AG09319 (cell line): ENCODE data around the gene EPS8L3.

ENCODE experiments used
- DNase-seq: peaks from one replicate; pipeline ENCODE4 v3.0.0-alpha.2; 2010; ENCODE audit warnings: low read depth; ENCODE audit errors: extremely low read depth
- TF ChIP-seq, protein P1 (sequence below): IDR thresholded peaks from 2 replicates; pipeline ENCODE4 v1.5.1; 2011; ENCODE audit warnings: low read depth, mild to moderate bottlenecking, inconsistent platforms, low read length, moderate library complexity

EPS8L3 gene

DNA sequence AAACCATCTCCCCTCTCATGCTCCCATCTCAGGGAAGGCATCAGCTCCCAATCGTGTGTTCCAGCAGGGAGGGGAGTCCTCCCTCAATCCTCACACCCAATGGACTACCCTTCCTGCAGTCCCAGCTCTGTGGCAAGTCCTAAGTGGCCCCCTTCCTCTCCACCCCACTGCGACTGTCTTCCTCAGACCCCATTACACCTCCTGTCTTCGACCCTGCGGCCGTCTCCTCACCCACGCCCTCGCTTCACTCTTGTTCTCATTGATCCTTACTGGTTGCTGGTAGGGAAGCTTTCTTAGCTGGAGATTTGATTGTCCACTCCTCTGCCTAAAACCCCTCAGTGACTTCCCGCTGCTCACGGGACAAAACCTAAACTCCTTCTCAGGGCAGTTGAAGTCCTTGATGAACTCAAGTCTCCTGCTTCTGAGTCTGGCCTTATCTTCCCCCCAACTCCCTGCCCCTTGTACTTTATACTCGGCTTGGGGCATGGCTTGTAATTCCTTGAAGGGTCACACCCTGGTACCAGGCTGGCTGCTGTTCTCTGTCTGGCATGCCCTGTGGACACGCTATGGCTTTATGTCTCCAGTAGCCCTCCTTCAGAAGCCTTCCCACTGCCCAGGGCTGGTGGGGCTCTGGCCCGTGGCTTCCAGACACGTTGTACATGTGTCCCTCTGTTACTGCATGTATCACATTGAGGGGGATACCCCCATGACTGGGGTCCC is 2.3 kb upstream of the EPS8L3 start:
- no peak for DNase-seq
- TF ChIP-seq, protein P1, sequence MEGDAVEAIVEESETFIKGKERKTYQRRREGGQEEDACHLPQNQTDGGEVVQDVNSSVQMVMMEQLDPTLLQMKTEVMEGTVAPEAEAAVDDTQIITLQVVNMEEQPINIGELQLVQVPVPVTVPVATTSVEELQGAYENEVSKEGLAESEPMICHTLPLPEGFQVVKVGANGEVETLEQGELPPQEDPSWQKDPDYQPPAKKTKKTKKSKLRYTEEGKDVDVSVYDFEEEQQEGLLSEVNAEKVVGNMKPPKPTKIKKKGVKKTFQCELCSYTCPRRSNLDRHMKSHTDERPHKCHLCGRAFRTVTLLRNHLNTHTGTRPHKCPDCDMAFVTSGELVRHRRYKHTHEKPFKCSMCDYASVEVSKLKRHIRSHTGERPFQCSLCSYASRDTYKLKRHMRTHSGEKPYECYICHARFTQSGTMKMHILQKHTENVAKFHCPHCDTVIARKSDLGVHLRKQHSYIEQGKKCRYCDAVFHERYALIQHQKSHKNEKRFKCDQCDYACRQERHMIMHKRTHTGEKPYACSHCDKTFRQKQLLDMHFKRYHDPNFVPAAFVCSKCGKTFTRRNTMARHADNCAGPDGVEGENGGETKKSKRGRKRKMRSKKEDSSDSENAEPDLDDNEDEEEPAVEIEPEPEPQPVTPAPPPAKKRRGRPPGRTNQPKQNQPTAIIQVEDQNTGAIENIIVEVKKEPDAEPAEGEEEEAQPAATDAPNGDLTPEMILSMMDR = no peak

DNA sequence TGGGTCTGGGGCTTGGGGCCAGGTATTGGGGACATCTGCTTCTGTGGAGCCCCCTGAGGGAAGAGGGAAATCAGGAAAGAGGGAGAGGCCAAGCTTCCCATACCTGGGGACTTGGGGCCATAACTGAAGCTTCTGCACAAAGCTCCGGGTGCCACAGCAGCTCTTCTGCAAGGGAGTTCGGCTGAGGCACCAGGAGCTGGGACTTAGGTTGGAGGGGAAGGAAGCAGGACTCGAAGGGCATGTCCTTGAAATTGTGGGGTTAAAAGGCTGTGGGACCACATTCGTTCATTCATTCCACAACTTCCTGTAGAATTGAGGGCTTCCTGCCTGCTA is 1.7 kb upstream of the EPS8L3 start:
- DNase-seq = no peak
- TF ChIP-seq, protein P1 = no peak

DNA sequence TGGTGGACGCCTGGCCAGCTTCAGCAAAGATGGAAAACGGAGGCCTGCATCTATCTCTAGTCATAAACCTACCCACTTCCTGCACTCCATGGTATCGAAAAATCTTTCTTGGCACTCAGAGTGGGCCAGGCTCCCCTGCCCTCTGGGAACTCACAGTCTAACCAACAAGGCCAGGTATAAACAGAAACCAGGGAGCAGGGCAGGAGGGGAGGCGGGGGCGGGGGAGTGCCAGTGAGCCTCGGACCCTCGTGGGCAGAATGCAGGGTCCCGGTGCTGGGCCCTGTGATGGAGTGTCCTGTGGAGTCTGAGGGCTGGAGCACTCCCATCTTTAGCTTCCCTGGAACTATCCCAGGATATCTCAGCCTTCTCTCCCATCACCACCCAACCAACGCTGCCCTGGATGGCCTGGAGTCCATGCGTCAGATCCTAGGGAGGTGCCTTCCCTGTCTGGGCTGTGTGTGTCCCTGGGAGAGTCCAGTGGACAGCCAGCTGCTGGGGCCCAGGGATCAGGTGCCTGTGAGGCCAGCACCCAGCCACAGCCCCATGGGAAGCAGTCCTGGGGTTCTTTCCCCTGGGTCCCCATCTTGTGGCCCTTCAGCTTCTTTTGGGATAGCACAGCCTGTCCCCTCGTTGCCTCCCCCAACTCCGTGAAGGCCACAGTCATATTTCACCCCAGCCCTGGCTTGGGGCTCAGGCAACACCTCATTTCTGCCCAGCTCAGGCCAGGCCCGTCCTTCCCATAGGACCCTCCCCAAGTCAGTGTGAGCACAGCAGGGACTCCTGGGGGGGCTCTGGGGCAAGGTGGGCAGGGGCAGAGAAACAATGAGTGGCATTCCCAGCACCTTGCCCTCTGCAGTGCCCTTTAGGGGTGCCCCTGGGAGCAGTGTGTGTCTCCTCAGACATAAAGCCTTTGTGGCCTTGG is 1.1 kb upstream of the EPS8L3 start:
- TF ChIP-seq, protein P1 = no peak
- DNase-seq = no peak

DNA sequence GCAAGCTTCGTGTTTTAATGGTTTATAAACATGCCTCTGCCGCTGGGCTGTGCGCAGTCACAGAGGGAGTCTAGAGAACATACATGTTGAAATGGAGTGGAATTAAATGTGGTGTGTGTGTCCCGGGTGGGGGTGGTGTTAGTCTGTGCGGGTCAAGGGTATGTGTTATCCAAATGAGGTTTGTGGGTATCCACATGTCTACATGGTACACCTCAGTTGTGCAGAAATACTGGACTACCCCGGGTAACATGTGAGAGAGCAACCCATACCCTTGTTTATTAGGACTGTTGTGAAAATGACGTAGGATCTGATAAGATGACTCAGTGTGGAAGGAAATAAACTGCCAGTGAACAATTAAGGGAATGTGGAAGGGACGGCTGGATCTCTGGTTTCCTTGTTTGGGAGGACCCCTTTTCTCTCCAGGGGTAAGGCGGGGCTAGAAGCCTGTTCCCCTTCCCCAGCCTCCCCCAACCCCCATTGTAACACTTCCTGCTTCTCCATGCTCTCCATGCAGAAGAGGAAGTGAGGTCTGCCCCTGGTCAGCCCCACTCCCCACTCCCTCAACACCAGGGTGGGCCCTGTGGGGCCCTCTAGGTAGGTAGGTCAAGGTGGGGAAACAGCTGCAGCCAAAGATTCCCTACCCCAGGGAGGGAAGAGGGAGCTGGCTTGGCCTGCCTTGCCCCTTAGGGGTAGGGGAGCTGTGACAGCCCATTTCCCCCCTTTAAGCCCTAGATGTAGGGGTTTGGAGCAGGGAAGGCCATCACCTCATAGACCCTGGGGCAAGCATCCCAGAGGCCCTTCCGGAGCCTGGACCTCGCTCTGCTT is 690 bp downstream of the EPS8L3 start:
- TF ChIP-seq, protein P1 = no peak
- no peak for DNase-seq

DNA sequence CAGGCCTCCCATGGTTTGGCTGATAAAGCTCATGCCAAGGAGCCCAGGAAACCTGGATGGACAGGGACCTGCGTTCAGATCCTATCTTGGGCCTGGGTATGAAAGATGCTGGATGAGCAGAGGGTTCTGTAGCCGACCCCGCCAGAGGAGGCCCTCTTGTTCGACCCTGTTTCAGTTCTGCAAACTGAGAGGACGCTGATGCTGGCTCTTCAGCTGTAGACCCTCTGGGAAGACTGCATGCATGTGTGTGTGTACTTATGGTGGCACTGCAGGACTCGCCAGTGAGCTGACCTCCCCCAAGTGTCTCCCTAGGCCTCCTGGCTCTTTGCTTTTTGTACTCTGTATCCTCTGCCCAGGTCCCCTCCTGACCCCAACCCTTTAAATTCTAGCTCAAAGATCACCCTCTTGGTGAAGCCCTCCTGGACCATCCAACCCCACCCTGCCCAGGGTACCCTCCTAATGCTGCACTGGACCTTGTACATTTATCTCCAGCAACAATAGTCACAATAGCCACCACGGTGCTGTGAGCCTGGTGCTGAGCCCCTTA is 1.6 kb downstream of the EPS8L3 start:
- TF ChIP-seq, protein P1 = no peak
- DNase-seq = no peak

DNA sequence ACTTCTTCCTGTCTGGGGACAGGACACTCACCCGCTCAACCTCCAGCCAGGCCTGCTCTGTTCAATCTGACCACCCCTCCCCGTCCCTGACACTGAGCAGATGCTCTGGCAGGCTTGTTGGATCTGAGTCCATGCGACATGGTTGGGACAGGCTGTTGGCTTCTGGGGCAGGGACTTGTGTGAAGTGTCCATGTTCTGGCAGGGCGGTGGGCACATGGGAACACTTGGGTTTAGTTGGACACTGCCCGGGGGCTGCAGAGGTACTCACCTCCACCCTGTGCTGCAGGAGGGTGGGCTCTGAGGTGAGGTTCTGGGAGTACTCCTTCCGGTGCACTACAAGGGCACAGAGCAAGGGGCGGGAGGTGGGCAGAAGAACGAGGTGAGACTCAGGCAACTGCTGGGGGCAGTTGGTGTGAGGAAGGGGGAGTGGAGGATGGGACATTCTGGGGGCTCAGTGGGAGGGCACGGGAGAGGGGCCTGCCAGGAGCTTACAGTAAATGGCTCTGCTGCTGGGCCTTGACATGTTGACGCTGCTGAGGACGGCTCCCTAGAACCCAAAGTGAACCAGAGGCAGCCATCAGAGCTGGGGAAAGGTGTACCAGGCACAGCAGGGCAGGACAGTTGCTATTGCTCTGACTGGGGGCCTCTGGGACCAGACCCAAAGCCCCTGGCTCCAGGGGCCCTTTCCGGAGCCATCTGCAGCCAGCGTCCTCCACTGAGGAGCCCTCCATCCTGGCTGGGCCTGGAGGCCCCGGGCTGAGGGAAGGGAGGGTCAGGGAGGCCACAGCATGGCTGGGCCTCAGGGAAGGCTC is 2.3 kb downstream of the EPS8L3 start:
- TF ChIP-seq, protein P1 = no peak
- DNase-seq = no peak
